HEK293 (cell line): ENCODE data around the gene ZFPM1.

Experiments
- CTCF ChIA-PET: fragments of 350-600 bp; formaldehyde crosslinking; extraction: SDS; loops from one replicate; lab custom pipeline; 2021; ENCODE audit warnings: antibody characterized with exemption; lab: Yijun Ruan, JAX
- POLR2A ChIA-PET: fragments of 300-600 bp; formaldehyde crosslinking; extraction: SDS; loops from one replicate; lab custom pipeline; 2020; ENCODE audit warnings: antibody characterized with exemption, inconsistent platforms; lab: Yijun Ruan, JAX
- H3K27ac ChIP-seq: fragments of 200-500 bp; sonication (Bioruptor generic); 2 replicates; pipeline ENCODE4 v1.5.1; 2014; ENCODE audit warnings: low read depth, low read length, control low read depth, inconsistent platforms; ENCODE audit errors: extremely low read depth
- H3K36me3 ChIP-seq, 2 experiments: fragments of 200-500 bp in 1 of 2; sonication (Bioruptor generic) in 1 of 2; 1 replicate in 1 of 2; 2 replicates in 1 of 2; pipeline ENCODE4 v1.5.1; 2014 to 2017; ENCODE audit warnings: inconsistent platforms in 2 of 2, low read length in 2 of 2; ENCODE audit not compliant: control insufficient read depth in 2 of 2, insufficient read depth in 1 of 2
- H3K4me1 ChIP-seq: fragments of 200-500 bp; sonication (Bioruptor generic); 2 replicates; pipeline ENCODE4 v1.5.1; 2014; ENCODE audit warnings: mild to moderate bottlenecking, low read length, inconsistent platforms; ENCODE audit not compliant: control insufficient read depth, insufficient read depth
- H3K4me3 ChIP-seq: 2 replicates; pipeline ENCODE4 v1.5.1; 2011; ENCODE audit warnings: low read depth, mild to moderate bottlenecking, control low read depth, low read length, moderate library complexity
- H3K9me3 ChIP-seq: fragments of 200-500 bp; sonication (Bioruptor generic); 2 replicates; pipeline ENCODE4 v1.5.1; 2014; ENCODE audit warnings: low read depth, low read length, inconsistent platforms; ENCODE audit not compliant: control insufficient read depth, insufficient read depth
- BCL6B ChIP-seq: fragments of 450-650 bp; formaldehyde crosslinking; IDR thresholded peaks from 2 replicates; pipeline ENCODE4 v1.5.1; 2017; ENCODE audit warnings: missing biosample characterization, missing genetic modification characterization
- EGR2 ChIP-seq: fragments of 450-650 bp; formaldehyde crosslinking; IDR thresholded peaks from 2 replicates; pipeline ENCODE4 v1.5.1; 2016; ENCODE audit warnings: low read depth, missing biosample characterization, missing genetic modification characterization
- ELK4 ChIP-seq: IDR thresholded peaks from 2 replicates; pipeline ENCODE4 v1.6.1; 2011; ENCODE audit warnings: mild to moderate bottlenecking, low read depth, low read length, borderline replicate concordance
- GLI2 ChIP-seq: fragments of 450-650 bp; formaldehyde crosslinking; IDR thresholded peaks from 2 replicates; pipeline ENCODE4; 2017; ENCODE audit warnings: missing biosample characterization, missing genetic modification characterization, low read depth, borderline replicate concordance
- GLIS2 ChIP-seq: fragments of 450-650 bp; formaldehyde crosslinking; IDR thresholded peaks from 2 replicates; pipeline ENCODE4 v1.5.1; 2016; ENCODE audit warnings: missing biosample characterization, missing genetic modification characterization
- IKZF3 ChIP-seq: fragments of 450-650 bp; IDR thresholded peaks from 2 replicates; pipeline ENCODE4 v1.5.0; 2018; ENCODE audit warnings: missing biosample characterization, mild to moderate bottlenecking, missing genetic modification characterization, moderate library complexity
- KLF10 ChIP-seq: fragments of 450-650 bp; IDR thresholded peaks from 2 replicates; pipeline ENCODE4 v1.5.1; 2018; ENCODE audit warnings: missing biosample characterization, mild to moderate bottlenecking, missing genetic modification characterization
- KLF9 ChIP-seq: fragments of 450-650 bp; formaldehyde crosslinking; IDR thresholded peaks from 2 replicates; pipeline ENCODE4 v1.5.1; 2016; ENCODE audit warnings: missing biosample characterization, missing genetic modification characterization, low read depth
- OSR2 ChIP-seq: fragments of 450-650 bp; formaldehyde crosslinking; IDR thresholded peaks from 2 replicates; pipeline ENCODE4 v1.5.1; 2016; ENCODE audit warnings: missing biosample characterization, missing genetic modification characterization
- RBAK ChIP-seq: fragments of 450-650 bp; formaldehyde crosslinking; IDR thresholded peaks from 2 replicates; pipeline ENCODE4 v1.5.1; 2016; ENCODE audit warnings: missing biosample characterization, missing genetic modification characterization
- SCRT2 ChIP-seq: fragments of 450-650 bp; formaldehyde crosslinking; IDR thresholded peaks from 2 replicates; pipeline ENCODE4 v1.5.1; 2016; ENCODE audit warnings: missing biosample characterization, missing genetic modification characterization
- SP2 ChIP-seq: fragments of 450-650 bp; formaldehyde crosslinking; IDR thresholded peaks from 2 replicates; pipeline ENCODE4 v1.5.1; 2016; ENCODE audit warnings: missing biosample characterization, missing genetic modification characterization
- WT1 ChIP-seq: fragments of 450-650 bp; formaldehyde crosslinking; IDR thresholded peaks from 2 replicates; pipeline ENCODE4 v1.5.1; 2016; ENCODE audit warnings: missing biosample characterization, missing genetic modification characterization
- ZBTB7A ChIP-seq: fragments of 450-650 bp; formaldehyde crosslinking; IDR thresholded peaks from 2 replicates; pipeline ENCODE4 v1.5.1; 2016; ENCODE audit warnings: low read depth, missing biosample characterization, missing genetic modification characterization
- ZFHX2 ChIP-seq: fragments of 450-650 bp; formaldehyde crosslinking; conservative IDR thresholded peaks from 2 replicates; pipeline ENCODE4 v1.5.1; 2016; ENCODE audit warnings: missing biosample characterization, missing genetic modification characterization
- ZNF112 ChIP-seq: fragments of 450-650 bp; formaldehyde crosslinking; IDR thresholded peaks from 2 replicates; pipeline ENCODE4 v1.5.0; 2017; ENCODE audit warnings: missing biosample characterization, missing genetic modification characterization
- ZNF132 ChIP-seq: fragments of 450-650 bp; formaldehyde crosslinking; IDR thresholded peaks from 2 replicates; pipeline ENCODE4 v1.5.1; 2017; ENCODE audit warnings: missing biosample characterization, missing genetic modification characterization, borderline replicate concordance
- ZNF148 ChIP-seq: fragments of 450-650 bp; formaldehyde crosslinking; IDR thresholded peaks from 2 replicates; pipeline ENCODE4 v1.5.0; 2017; ENCODE audit warnings: missing biosample characterization, missing genetic modification characterization, borderline replicate concordance
- ZNF174 ChIP-seq: fragments of 450-650 bp; formaldehyde crosslinking; IDR thresholded peaks from 2 replicates; pipeline ENCODE4 v1.5.0; 2017; ENCODE audit warnings: missing biosample characterization, mild to moderate bottlenecking, missing genetic modification characterization
- ZNF202 ChIP-seq: fragments of 450-650 bp; formaldehyde crosslinking; IDR thresholded peaks from 2 replicates; pipeline ENCODE4 v1.5.1; 2016; ENCODE audit warnings: missing biosample characterization, missing genetic modification characterization, borderline replicate concordance
- ZNF26 ChIP-seq: fragments of 450-650 bp; formaldehyde crosslinking; IDR thresholded peaks from 2 replicates; pipeline ENCODE4 v1.5.1; 2016; ENCODE audit warnings: missing biosample characterization, missing genetic modification characterization
- ZNF473 ChIP-seq: fragments of 450-650 bp; formaldehyde crosslinking; IDR thresholded peaks from 2 replicates; pipeline ENCODE4 v1.5.1; 2017; ENCODE audit warnings: missing biosample characterization, missing genetic modification characterization
- ZNF48 ChIP-seq: fragments of 450-650 bp; formaldehyde crosslinking; IDR thresholded peaks from 2 replicates; pipeline ENCODE4 v1.5.1; 2016; ENCODE audit warnings: missing biosample characterization, missing genetic modification characterization
- ZNF501 ChIP-seq: fragments of 450-650 bp; formaldehyde crosslinking; IDR thresholded peaks from 2 replicates; pipeline ENCODE4 v1.5.1; 2016; ENCODE audit warnings: missing biosample characterization, missing genetic modification characterization
- ZNF600 ChIP-seq: fragments of 450-650 bp; formaldehyde crosslinking; IDR thresholded peaks from 2 replicates; pipeline ENCODE4 v1.5.1; 2016; ENCODE audit warnings: missing biosample characterization, missing genetic modification characterization
- ZNF629 ChIP-seq: fragments of 450-650 bp; formaldehyde crosslinking; IDR thresholded peaks from 2 replicates; pipeline ENCODE4 v1.5.1; 2017; ENCODE audit warnings: missing biosample characterization, missing genetic modification characterization
- ZNF654 ChIP-seq: fragments of 450-650 bp; formaldehyde crosslinking; IDR thresholded peaks from 2 replicates; pipeline ENCODE4 v1.5.1; 2016; ENCODE audit warnings: low read depth, missing biosample characterization, missing genetic modification characterization
- ZNF658 ChIP-seq: fragments of 450-650 bp; formaldehyde crosslinking; IDR thresholded peaks from 2 replicates; pipeline ENCODE4; 2016; ENCODE audit warnings: missing biosample characterization, missing genetic modification characterization
- ZSCAN16 ChIP-seq: fragments of 450-650 bp; formaldehyde crosslinking; IDR thresholded peaks from 2 replicates; pipeline ENCODE4 v1.5.1; 2016; ENCODE audit warnings: missing biosample characterization, missing genetic modification characterization
- ZSCAN18 ChIP-seq: fragments of 450-650 bp; formaldehyde crosslinking; IDR thresholded peaks from 2 replicates; pipeline ENCODE4 v1.5.1; 2016; ENCODE audit warnings: missing biosample characterization, missing genetic modification characterization

Gene ZFPM1

GRCh38 chr16:88561485-88562359 is 108.6 kb downstream of the ZFPM1 start (continued):
- no peak for TF ChIP-seq ZNF26 (tag by site-specific recombination)
- TF ChIP-seq ZFHX2 (tag by site-specific recombination) = no peak
- TF ChIP-seq ZBTB7A (tag by site-specific recombination) = no peak
- no peak for TF ChIP-seq RBAK
- TF ChIP-seq ZNF654 (tag by site-specific recombination) = peak; percentile 41
- TF ChIP-seq ZNF132 (tag by site-specific recombination) = no peak
- no peak for TF ChIP-seq BCL6B
- no peak for TF ChIP-seq SP2 (tag by site-specific recombination)
- TF ChIP-seq ZNF501 (tag by site-specific recombination) = no peak
- no peak for TF ChIP-seq GLI2

GRCh38 chr16:88566158-88566557 is 113.1 kb downstream of the ZFPM1 start:
- Histone ChIP-seq H3K9me3 (no peaks in the 10 kb centered on the region), H3K4me3 (no peak overlapping the region), H3K36me3 (no peaks in the 10 kb centered on the region), H3K27ac (no peak overlapping the region), H3K4me1 (no peaks in the 10 kb centered on the region)
- ChIA-PET CTCF (interaction anchor here (0.7 to 0.8 kb wide), 2 partner anchors 131 to 434 kb away, joined by 3 to 4 read pairs; no protein-coding TSS in a partner anchor), POLR2A (interaction anchor here (0.6 kb wide), 1 partner anchor 597 kb away, joined by 3 read pairs; no protein-coding TSS in a partner anchor)
- TF ChIP-seq KLF9 (tag by site-specific recombination) = peak; percentile 60
- peak; percentile 64; the same call in 1 of the 2 replicates for TF ChIP-seq EGR2 (tag by site-specific recombination)
- no peak for TF ChIP-seq SCRT2 (tag by site-specific recombination)
- no peak for TF ChIP-seq ZNF202 (tag by site-specific recombination)
- TF ChIP-seq KLF10 (tag by site-specific recombination) = 0 out of 2 replicates have a peak, but pooled peaks have one; percentile 21
- TF ChIP-seq ZNF112 = no peak
- TF ChIP-seq GLIS2 (tag by site-specific recombination) = no peak
- peak; percentile 53; the same call in 1 of the 2 replicates for TF ChIP-seq ZFHX2 (tag by site-specific recombination)
- no peak for TF ChIP-seq ZNF600
- no peak for TF ChIP-seq ZSCAN16
- TF ChIP-seq ZNF48 (tag by site-specific recombination) = no peak
- TF ChIP-seq ZNF174 (tag by site-specific recombination) = no peak
- no peak for TF ChIP-seq WT1
- TF ChIP-seq ZNF473 = no peak
- no peak for TF ChIP-seq ZNF629 (tag by site-specific recombination)
- TF ChIP-seq ZNF148 (tag by site-specific recombination) = no peak
- TF ChIP-seq ELK4 = no peak
- TF ChIP-seq ZNF658 (tag by site-specific recombination) = no peak
- no peak for TF ChIP-seq IKZF3 (tag by site-specific recombination)
- no peak for TF ChIP-seq ZSCAN18 (tag by site-specific recombination)
- no peak for TF ChIP-seq OSR2 (tag by site-specific recombination)
